ENCODE measurements around the gene GSTCD.
"Not testable (repeated sequence)": the region's sequence is repeated elsewhere in the genome, so short reads cannot be mapped to it uniquely, and the experiment has no call there.

DNA sequence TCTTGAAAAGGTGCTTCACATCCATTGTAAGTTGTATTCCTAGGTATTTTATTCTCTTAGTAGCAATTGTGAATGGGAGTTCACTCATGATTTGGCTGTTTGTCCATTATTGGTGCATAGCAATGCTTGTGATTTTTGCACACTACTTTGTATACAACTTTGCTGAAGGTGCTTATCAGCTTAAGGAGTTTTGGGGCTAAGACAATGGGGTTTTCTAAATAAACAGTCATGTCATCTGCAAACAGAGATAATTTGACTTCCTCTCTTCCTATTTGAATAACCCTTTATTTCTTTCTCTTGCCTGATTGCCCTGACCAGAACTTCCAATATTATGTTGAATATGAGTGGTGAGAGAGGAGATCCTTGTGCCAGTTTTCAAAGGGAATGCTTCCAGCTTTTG is 63.5 kb downstream of the GSTCD start:
- not testable (repeated sequence) for TF ChIP-seq GLIS3, OSR1, ZNF70, RARB (CRISPR knock-in tag; IDR thresholded peaks at IDR 0.05)
- TF ChIP-seq, protein P1, sequence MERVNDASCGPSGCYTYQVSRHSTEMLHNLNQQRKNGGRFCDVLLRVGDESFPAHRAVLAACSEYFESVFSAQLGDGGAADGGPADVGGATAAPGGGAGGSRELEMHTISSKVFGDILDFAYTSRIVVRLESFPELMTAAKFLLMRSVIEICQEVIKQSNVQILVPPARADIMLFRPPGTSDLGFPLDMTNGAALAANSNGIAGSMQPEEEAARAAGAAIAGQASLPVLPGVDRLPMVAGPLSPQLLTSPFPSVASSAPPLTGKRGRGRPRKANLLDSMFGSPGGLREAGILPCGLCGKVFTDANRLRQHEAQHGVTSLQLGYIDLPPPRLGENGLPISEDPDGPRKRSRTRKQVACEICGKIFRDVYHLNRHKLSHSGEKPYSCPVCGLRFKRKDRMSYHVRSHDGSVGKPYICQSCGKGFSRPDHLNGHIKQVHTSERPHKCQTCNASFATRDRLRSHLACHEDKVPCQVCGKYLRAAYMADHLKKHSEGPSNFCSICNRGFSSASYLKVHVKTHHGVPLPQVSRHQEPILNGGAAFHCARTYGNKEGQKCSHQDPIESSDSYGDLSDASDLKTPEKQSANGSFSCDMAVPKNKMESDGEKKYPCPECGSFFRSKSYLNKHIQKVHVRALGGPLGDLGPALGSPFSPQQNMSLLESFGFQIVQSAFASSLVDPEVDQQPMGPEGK (CRISPR knock-in tag; IDR thresholded peaks at IDR 0.05; ENCODE audit: borderline replicate concordance): not testable (repeated sequence)
- TF ChIP-seq, protein P2, sequence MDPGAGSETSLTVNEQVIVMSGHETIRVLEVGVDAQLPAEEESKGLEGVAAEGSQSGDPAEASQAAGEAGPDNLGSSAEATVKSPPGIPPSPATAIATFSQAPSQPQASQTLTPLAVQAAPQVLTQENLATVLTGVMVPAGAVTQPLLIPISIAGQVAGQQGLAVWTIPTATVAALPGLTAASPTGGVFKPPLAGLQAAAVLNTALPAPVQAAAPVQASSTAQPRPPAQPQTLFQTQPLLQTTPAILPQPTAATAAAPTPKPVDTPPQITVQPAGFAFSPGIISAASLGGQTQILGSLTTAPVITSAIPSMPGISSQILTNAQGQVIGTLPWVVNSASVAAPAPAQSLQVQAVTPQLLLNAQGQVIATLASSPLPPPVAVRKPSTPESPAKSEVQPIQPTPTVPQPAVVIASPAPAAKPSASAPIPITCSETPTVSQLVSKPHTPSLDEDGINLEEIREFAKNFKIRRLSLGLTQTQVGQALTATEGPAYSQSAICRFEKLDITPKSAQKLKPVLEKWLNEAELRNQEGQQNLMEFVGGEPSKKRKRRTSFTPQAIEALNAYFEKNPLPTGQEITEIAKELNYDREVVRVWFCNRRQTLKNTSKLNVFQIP (CRISPR knock-in tag; IDR thresholded peaks at IDR 0.05; ENCODE audit: borderline replicate concordance, low read depth): not testable (repeated sequence)
- TF ChIP-seq, protein P3, sequence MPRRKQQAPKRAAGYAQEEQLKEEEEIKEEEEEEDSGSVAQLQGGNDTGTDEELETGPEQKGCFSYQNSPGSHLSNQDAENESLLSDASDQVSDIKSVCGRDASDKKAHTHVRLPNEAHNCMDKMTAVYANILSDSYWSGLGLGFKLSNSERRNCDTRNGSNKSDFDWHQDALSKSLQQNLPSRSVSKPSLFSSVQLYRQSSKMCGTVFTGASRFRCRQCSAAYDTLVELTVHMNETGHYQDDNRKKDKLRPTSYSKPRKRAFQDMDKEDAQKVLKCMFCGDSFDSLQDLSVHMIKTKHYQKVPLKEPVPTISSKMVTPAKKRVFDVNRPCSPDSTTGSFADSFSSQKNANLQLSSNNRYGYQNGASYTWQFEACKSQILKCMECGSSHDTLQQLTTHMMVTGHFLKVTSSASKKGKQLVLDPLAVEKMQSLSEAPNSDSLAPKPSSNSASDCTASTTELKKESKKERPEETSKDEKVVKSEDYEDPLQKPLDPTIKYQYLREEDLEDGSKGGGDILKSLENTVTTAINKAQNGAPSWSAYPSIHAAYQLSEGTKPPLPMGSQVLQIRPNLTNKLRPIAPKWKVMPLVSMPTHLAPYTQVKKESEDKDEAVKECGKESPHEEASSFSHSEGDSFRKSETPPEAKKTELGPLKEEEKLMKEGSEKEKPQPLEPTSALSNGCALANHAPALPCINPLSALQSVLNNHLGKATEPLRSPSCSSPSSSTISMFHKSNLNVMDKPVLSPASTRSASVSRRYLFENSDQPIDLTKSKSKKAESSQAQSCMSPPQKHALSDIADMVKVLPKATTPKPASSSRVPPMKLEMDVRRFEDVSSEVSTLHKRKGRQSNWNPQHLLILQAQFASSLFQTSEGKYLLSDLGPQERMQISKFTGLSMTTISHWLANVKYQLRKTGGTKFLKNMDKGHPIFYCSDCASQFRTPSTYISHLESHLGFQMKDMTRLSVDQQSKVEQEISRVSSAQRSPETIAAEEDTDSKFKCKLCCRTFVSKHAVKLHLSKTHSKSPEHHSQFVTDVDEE (CRISPR knock-in tag; IDR thresholded peaks at IDR 0.05): not testable (repeated sequence)

Measured in SK-N-SH treated with all-trans-retinoic acid at 6 μM for 48 hours (cell line).